OCI-LY1 (cell line): ENCODE measurements around the gene PLEKHA6.

ENCODE experiments used
- CTCF ChIP-seq: fragments of 200-600 bp; sonication (generic), shearing (Covaris generic); IDR thresholded peaks from 2 replicates; pipeline ENCODE4 v1.5.1; 2017; ENCODE audit warnings: mild to moderate bottlenecking, antibody characterized with exemption, low read length, moderate library complexity, mixed read lengths
- EZH2 ChIP-seq: fragments of 200-600 bp; sonication (generic), shearing (Covaris generic); IDR thresholded peaks from 2 replicates; pipeline ENCODE4 v1.8.0; 2017; ENCODE audit warnings: borderline replicate concordance, mixed run types, mild to moderate bottlenecking, antibody characterized with exemption, low read length, moderate library complexity, mixed read lengths

DNA sequence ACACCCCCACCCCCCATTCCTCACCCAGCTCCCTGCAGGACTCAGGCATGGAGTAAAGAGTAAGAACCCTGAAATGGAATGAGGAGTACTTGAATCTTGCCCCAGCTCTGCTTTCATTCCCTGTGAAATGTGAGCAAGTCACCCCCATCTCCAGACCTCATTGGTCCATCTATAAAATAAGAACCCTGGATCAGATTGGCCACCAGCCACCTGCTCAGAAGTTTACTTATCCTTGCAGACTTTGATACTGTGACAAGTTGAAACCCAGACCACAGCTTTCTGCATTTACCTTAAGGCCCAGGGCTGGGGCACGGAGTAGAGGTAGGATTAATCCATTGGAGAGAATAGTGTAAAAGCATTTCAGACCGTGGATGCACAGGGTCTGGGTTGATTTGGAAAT is 165.6 kb downstream of the PLEKHA6 start:
- TF ChIP-seq CTCF = no peak
- TF ChIP-seq EZH2 = no peak
